A673 (cell line): ENCODE measurements around the gene SFXN5.

ENCODE experiments used
- CTCF ChIP-seq: fragments of 300-800, 200-600 bp; sonication (generic); conservative IDR thresholded peaks from 2 replicates; pipeline ENCODE4 v1.5.1; 2017; ENCODE audit warnings: low read depth, mild to moderate bottlenecking, antibody characterized with exemption, low read length, moderate library complexity, mixed read lengths
- EZH2 ChIP-seq: fragments of 200-600 bp; sonication (generic); IDR thresholded peaks from 2 replicates; pipeline ENCODE4 v1.6.1; 2017; ENCODE audit warnings: borderline replicate concordance, low read depth, mild to moderate bottlenecking, mixed read lengths, antibody characterized with exemption, low read length; ENCODE audit not compliant: poor library complexity, severe bottlenecking

GRCh38 chr2:72952961-72953360 is 118.6 kb downstream of the SFXN5 start:
- TF ChIP-seq EZH2 (no peak), CTCF (no peak)
